GM19043 (cell line): ENCODE data around the gene MARK3.

ENCODE experiments used
- ATAC-seq: cut with Tn5 transposase; IDR thresholded peaks from one replicate; pipeline ENCODE4 v1.9.1; 2021; ENCODE audit warnings: low read depth; ENCODE audit not compliant: unreplicated experiment

The MARK3 gene

DNA sequence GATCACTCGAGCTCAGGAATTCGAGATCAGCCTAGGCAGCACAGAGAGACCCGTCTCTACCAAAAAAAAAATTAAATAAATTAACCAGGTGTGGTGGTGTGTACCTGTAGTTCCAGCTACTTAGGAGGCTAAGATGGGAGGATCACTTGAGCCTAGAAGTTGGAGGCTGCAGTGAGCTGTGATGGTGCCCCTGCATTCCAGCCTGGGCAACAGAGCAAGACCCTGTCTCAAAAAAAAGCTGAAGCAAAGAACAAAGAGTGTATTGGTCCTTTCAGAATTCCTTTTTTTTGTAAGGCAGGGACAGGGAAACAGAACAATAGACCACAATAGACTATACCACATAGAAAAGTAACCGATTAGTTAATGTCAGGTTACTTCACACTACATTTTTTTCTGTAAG lies 47.4 kb downstream of the MARK3 start:
- ATAC-seq = no peak

- ATAC-seq = no peak
These were observed 48.8 kb downstream of the MARK3 start for GRCh38 chr14:103433916-103434563.

- no peak for ATAC-seq
These were observed 49.7 kb downstream of the MARK3 start for GRCh38 chr14:103434868-103435442.

DNA sequence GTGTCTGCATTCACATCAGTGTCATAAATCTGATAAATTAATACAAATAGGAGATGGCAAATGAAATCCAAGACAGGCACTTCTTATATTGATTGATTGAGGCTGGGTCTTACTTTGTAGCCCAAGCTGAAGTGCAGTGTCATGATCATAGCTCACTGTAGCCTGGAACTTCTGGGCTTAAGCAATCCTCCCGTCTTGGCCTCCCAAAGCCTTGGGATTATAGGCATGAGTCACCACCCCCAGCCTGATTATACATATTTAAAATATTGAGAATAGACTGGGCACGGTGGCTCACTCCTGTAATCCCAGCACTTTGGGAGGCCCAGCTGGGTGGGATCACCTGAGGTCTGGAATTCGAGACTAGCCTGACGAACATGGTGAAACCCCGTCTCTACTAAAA lies 51.3 kb downstream of the MARK3 start:
- no peak for ATAC-seq

DNA sequence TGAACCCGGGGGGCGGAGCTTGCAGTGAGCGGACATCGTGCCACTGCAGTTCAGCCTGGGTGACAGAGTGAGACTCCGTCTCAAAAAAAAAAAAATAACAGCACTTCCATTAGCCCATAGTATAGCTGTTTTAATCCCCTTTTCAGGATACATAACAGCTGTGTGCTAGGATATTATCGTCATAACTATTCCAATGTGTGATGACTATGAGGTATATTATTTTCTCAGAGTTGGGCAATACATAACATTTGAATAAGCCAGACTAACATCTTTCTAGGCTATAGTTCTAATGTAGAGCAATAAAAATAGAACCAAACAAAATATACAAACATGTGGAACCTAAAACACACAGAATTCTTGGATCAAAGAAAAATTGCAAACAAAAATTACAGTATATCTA lies 57.1 kb downstream of the MARK3 start:
- ATAC-seq = no peak

DNA sequence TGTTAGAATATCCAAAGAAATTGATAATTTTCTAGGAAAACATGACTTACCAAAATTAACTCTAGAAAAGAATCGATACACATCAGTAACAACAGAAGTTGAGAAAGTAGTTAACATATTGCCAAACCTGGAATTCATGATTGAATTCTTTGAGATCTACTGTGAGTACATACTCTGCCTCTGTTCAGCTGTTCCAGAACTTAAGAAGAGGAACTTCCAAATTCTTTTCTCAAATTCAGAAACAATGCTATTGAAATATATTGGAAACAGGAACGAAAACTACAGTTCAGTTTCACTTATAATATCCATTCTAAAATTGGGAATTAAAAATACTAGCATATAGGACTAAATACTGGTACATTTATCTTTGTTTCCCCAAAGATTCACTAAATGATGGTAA lies 57.9 kb downstream of the MARK3 start:
- ATAC-seq = no peak

DNA sequence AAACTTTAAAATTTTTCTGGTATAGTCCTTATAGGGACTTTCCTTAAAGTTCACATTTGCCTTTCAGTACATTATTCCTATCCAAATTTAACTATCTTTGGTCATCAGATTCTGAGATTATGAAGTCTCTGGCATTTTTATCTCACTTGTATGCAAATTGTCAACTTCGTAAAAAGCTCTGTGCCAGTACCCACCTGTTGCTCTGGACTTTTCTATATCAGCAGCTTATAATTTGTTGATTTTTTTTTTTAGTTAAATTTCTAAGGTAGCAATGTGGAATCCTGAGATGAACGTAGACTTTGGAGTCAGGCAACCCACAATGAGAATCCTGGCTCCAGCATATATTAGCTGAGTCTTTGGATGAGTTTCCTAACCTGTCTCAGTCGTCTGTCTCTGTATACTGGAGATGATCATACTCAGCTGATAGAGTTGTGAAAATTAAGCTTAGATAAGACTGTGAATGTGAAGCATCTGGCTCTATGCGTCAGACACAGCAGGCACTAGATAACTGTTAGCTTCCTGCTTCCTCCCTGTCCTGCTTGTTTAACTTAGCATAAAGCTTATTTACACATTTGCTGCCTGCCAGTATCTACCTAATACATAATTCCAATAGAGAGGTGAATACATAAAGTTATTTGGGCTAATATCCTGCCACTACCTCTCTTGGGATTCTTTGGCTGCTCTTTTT lies 59.8 kb downstream of the MARK3 start:
- no peak for ATAC-seq

- no peak for ATAC-seq
These were observed 60.6 kb downstream of the MARK3 start for GRCh38 chr14:103445806-103446205.

DNA sequence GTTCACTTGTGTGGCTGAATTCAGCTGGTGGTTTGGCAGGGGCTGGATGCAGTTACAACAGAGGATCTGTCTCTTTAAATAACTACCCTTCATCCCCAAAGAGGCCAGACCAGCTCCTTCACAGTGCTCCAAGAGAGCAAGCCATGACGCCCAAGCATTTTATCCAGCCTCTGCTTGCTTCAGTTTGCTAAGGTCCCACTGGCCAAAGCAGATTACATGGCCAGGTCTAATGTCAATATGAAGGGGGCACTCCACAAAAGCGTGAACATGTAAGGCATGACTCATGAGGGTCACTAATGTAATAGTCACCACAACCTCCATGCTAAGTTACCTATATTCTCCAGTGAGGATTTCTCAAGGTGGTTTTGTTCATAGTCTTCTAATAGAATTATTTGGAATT lies 62.9 kb downstream of the MARK3 start:
- ATAC-seq = no peak

DNA sequence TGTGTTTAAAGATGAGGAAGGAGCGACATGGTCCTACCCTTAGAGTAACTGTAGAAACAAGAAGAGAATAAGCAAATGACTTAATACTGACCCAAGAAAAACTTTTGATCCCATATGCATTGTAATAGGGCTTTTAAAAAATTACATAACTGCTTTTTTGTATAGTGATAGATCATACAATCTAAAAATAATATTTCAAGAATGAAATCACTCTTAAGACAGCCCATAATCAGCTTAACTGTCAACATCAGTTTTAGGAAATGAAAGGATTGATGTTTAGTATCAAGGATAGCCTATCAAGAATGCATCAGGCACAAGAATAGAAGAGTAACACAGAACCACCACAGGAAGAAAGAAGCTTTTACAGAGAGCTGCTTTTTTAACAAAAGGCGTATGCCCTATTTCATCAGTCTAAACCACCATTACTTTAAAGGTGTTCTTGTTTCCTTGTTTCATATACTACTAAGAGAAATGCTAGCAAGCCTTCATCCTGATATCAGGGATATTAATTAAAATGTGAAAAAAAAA lies 64.5 kb downstream of the MARK3 start:
- no peak for ATAC-seq

DNA sequence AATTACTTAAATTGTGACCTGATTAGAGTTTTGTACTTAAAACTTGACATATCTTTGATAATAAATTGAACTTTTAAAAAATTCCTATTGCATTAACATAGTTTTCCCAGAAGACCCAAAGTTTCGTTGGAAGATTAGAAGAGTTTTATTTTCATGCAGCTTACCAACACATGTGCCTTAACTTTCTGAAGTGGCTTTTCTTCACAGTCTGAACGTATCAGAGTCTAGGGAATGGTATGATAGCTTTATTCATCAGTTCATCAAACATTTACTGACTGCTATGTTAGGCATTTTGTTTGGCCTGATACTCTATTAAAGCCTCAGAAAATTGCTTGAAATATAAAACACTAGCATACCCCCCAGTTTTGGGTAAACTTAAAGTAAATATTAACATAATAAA lies 65.2 kb downstream of the MARK3 start:
- no peak for ATAC-seq

GRCh38 chr14:103451401-103451800 lies 66.2 kb downstream of the MARK3 start:
- ATAC-seq = no peak

GRCh38 chr14:103453791-103454190 lies 68.6 kb downstream of the MARK3 start:
- ATAC-seq = no peak

DNA sequence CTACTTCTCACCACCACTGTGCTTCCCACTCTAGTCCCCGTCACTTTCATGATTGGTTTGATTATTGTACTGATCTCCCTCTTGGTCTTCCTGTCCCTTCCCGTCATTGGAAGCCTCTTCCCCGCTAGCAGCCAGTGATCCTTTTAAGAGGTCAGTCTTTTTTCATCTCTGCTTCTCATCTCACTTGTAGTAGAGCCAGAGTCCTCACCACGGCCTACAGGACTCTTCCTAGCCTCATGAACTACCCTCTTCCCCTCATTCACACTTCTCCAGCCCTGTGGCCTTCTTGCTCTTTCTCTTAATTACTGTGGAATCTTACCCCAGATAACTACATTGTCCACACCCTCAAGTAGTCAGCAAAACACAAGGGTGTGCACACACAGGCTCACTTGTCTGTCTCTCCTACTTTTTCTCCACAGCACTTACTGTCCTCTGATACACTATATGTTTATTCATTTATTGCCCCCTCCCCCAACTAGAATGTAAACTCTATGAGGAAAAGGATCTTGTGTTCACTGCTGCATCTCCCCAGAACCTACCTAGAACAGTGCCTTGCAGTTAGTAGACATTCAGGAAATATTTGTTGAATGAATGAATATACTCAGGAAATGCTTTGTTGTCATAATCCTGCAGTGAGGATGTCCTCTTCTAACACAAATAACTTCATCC lies 71.1 kb downstream of the MARK3 start:
- no peak for ATAC-seq

DNA sequence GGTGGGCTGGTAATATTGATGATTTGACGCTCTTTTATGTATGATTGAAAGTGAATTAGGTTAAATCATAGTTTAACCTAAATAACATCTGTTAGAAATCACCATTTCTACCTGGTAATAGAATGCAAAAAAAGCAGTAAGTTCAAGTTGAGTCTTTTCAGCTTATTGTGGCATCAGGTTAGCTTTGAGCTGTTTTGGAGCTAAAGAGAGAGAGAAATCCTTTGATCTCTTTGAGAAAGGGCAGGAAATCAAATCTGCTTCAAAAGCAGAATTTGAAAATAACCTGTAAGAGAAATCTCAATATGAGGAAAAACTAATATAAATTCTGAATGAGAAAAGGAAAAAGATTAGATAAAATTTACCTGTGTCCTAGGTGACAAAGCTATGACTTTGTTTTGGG lies 75.2 kb downstream of the MARK3 start:
- no peak for ATAC-seq

GRCh38 chr14:103463149-103463548 lies 77.9 kb downstream of the MARK3 start:
- ATAC-seq = no peak

DNA sequence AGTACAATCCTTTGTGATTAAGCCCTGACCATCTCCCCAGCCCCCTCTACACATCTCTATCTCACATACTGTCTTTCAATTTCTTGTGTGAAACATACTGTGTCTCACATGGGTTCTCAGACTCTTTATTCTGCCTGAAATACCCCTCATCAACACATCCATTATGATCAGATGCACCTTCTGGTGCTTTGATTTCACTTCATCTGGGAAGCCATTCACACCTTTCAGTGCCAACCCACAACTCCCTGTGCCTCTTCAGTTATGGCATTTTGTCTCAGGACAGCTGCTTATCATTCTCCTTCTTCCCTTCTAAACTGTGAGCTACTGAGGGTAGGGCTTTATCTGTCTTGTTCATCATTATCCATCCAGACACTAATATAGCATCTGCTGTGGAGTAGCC lies 78.6 kb downstream of the MARK3 start:
- no peak for ATAC-seq

GRCh38 chr14:103472939-103473338 lies 87.7 kb downstream of the MARK3 start:
- ATAC-seq = no peak

DNA sequence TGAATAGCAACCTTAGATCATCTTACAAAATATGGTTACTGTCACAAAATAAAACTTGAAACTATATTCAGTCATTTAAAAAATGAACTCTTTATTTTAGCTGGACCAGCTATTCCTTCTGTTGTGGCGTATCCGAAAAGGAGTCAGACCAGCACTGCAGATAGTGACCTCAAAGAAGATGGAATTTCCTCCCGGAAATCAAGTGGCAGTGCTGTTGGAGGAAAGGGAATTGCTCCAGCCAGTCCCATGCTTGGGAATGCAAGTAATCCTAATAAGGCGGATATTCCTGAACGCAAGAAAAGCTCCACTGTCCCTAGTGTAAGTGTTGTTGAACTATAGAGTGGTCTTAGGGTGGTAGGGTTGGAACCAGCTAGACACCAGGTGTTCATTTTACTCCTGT lies 89.7 kb downstream of the MARK3 start:
- no peak for ATAC-seq

GRCh38 chr14:103476065-103476464 lies 90.8 kb downstream of the MARK3 start:
- no peak for ATAC-seq

- no peak for ATAC-seq
These were observed 91.4 kb downstream of the MARK3 start for GRCh38 chr14:103476631-103477030.
